Hepatocyte (in vitro differentiated cells): ENCODE data around the gene WDR72. TPM values are rescaled to one million over a fixed set of nuclear protein-coding genes. Genes with fewer than 3 reads are reported as not detected.

ENCODE experiments used
- DNase-seq: peaks from one replicate; pipeline ENCODE4 v3.0.0-alpha.2; 2016; ENCODE audit warnings: low spot score
- H2AFZ ChIP-seq: fragments of 200-600 bp; sonication (generic); 2 replicates; pipeline ENCODE4 v1.6.0; 2016; ENCODE audit warnings: antibody characterized with exemption, mild to moderate bottlenecking
- H3K27ac ChIP-seq: fragments of 200-600 bp; sonication (generic); 2 replicates; pipeline ENCODE4 v1.5.1; 2016; ENCODE audit warnings: mild to moderate bottlenecking
- H3K27me3 ChIP-seq: fragments of 200-600 bp; sonication (generic); 2 replicates; pipeline ENCODE4 v1.6.1; 2016
- H3K36me3 ChIP-seq: fragments of 200-600 bp; sonication (generic); replicated peaks from 2 replicates; pipeline ENCODE4 v1.5.1; 2016; ENCODE audit warnings: low read depth; ENCODE audit not compliant: insufficient read depth
- H3K4me1 ChIP-seq: fragments of 200-600 bp; sonication (generic); 2 replicates; pipeline ENCODE4 v1.5.1; 2016; ENCODE audit warnings: mild to moderate bottlenecking, moderate library complexity; ENCODE audit not compliant: insufficient read depth
- H3K4me2 ChIP-seq: fragments of 200-600 bp; sonication (generic); 2 replicates; pipeline ENCODE4 v1.6.0; 2016
- H3K4me3 ChIP-seq: fragments of 200-600 bp; sonication (generic); 2 replicates; pipeline ENCODE4 v1.5.1; 2016; ENCODE audit warnings: mild to moderate bottlenecking
- H3K79me2 ChIP-seq: fragments of 200-600 bp; sonication (generic); 2 replicates; pipeline ENCODE4 v1.6.0; 2017; ENCODE audit warnings: mild to moderate bottlenecking
- H3K9me2 ChIP-seq: fragments of 200-600 bp; sonication (generic); replicated peaks from 2 replicates; pipeline ENCODE4 v1.6.0; 2017; ENCODE audit warnings: mild to moderate bottlenecking; ENCODE audit not compliant: insufficient read depth
- H3K9me3 ChIP-seq: fragments of 200-600 bp; sonication (generic); 2 replicates; pipeline ENCODE4 v1.5.1; 2016; ENCODE audit warnings: low read depth, mild to moderate bottlenecking
- H4K20me1 ChIP-seq: fragments of 200-600 bp; sonication (generic); 2 replicates; pipeline ENCODE4 v1.6.0; 2016; ENCODE audit warnings: mild to moderate bottlenecking; ENCODE audit not compliant: insufficient read depth, poor library complexity, severe bottlenecking
- EZH2 ChIP-seq: fragments of 200-600 bp; sonication (generic); IDR thresholded peaks from 2 replicates; pipeline ENCODE4 v1.6.1; 2016; ENCODE audit warnings: antibody characterized with exemption, mild to moderate bottlenecking, borderline replicate concordance
- EZH2phosphoT487 ChIP-seq: fragments of 200-600 bp; sonication (generic); IDR thresholded peaks from one replicate; pipeline ENCODE4 v1.6.1; 2018; ENCODE audit warnings: antibody characterized with exemption, mild to moderate bottlenecking, low read depth, moderate library complexity; ENCODE audit not compliant: unreplicated experiment, severe bottlenecking
- WGBS: methylation state at CpG from one replicate; pipeline ENCODE4 v1.1.6; 2016; ENCODE audit warnings: low lambda C conversion rate; ENCODE audit errors: missing lambda C conversion rate; 5-methylcytosine and 5-hydroxymethylcytosine counted together
- polyA plus RNA-seq: library from polyadenylated mRNA; unstranded; fragments of >200 nt; fragmentation: Nextera tagmentation; extraction: Ambion mirVana; gene quantifications from 2 replicates; pipeline ENCODE4 v1.2.1, GENCODE V29; 2016
- total RNA-seq: library from RNA; depleted of rRNA; stranded (reverse); fragments of >200 nt; gene quantifications from 2 replicates; pipeline ENCODE4 v1.2.3, GENCODE V29; 2014
- TF ChIP-seq, protein P1 (sequence below): fragments of 200-600 bp; sonication (generic); IDR thresholded peaks from 2 replicates; pipeline ENCODE4 v1.5.1; 2016; ENCODE audit warnings: antibody characterized with exemption, mild to moderate bottlenecking; ENCODE audit not compliant: poor library complexity

WDR72 gene
- total and polyA plus RNA-seq, 2 experiments from 2014 or later, result 3.5 to 6.4 TPM

DNA sequence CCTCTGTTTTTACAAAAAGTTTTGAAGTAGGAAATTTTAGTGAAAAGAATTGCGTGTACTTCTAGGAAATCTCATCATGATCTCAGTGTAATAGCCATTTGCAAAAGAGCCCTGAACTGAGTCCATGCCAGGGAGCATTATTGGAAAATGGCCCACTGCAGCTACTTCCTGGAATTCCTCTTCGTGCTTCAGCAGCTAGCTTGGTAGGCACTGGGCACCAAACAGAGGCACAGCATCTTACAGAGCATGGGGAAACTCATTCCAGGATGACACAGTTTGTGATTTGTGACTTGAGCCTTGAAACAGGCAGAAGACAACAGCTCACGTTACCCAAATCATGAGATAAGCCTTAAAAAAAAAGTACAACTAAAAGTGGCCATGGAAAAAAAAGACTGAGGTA, 179.1 kb downstream of the WDR72 start:
- Histone ChIP-seq H4K20me1 (no peaks in the 10 kb centered on the region), H3K9me3 (no peaks in the 10 kb centered on the region), H3K27ac (no peak overlapping the region), H3K4me2 (no peak overlapping the region), H3K4me1 (no peaks in the 10 kb centered on the region), H3K36me3 (no peaks in the 10 kb centered on the region), H3K79me2 (no peaks in the 10 kb centered on the region), H3K27me3 (no peaks in the 10 kb centered on the region), H2AFZ (no peak overlapping the region), H3K9me2 (no peaks in the 10 kb centered on the region), H3K4me3 (no peak overlapping the region)
- DNase-seq, result no peak
- TF ChIP-seq, protein P1, sequence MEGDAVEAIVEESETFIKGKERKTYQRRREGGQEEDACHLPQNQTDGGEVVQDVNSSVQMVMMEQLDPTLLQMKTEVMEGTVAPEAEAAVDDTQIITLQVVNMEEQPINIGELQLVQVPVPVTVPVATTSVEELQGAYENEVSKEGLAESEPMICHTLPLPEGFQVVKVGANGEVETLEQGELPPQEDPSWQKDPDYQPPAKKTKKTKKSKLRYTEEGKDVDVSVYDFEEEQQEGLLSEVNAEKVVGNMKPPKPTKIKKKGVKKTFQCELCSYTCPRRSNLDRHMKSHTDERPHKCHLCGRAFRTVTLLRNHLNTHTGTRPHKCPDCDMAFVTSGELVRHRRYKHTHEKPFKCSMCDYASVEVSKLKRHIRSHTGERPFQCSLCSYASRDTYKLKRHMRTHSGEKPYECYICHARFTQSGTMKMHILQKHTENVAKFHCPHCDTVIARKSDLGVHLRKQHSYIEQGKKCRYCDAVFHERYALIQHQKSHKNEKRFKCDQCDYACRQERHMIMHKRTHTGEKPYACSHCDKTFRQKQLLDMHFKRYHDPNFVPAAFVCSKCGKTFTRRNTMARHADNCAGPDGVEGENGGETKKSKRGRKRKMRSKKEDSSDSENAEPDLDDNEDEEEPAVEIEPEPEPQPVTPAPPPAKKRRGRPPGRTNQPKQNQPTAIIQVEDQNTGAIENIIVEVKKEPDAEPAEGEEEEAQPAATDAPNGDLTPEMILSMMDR, result no peak
- TF ChIP-seq EZH2phosphoT487 (no peak), EZH2 (no peak)
- 66% methylated on average over 3 of the region's 3 CpGs for WGBS

DNA sequence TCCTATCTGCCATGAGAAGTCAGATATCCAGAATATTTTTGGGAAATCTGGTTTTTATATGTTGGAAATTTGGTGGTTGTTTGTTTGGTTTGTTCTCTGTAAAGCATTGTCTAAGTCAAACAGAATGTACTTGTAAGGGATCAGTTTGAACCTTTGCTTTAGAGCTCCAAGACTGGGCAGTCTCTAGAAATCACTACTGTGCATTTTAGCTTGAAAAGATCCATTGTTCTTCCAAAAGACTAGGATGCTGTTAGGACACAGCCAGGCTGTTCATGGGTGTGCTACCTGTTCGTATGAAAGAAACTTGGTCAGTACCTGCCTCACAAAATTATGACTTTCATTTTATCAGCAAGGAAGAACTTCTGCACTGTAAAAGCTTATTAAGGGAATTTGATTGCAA, 182.6 kb downstream of the WDR72 start:
- Histone ChIP-seq H3K27me3 (no peaks in the 10 kb centered on the region), H3K27ac (no peak overlapping the region), H3K4me2 (no peak overlapping the region), H3K9me3 (no peaks in the 10 kb centered on the region), H3K36me3 (no peaks in the 10 kb centered on the region), H3K79me2 (no peaks in the 10 kb centered on the region), H3K4me3 (no peak overlapping the region), H3K4me1 (no peaks in the 10 kb centered on the region), H3K9me2 (no peaks in the 10 kb centered on the region), H4K20me1 (no peaks in the 10 kb centered on the region), H2AFZ (no peak overlapping the region)
- 61% methylated on average over 1 of the region's 1 CpG for WGBS
- TF ChIP-seq, protein P1, result no peak
- no peak for TF ChIP-seq EZH2phosphoT487
- TF ChIP-seq EZH2, result no peak
- DNase-seq, result no peak

DNA sequence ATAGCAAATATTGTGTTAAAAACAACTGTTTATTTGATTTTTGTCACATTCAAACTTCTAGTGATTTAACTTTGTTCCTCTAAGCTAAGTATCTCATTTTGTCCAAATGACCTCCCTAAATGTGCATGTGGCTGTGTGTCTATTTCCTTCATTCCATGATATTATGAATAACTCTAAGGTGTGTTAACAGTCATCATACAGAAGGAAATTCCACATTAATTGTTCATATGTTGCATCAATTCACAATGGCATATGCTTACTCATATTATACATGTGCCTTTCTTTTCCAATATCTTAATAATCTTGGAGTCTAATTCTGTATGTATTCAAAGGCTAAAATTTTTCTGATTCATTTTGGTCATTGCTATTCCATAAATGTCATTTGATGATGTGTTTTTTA, 186.4 kb downstream of the WDR72 start:
- Histone ChIP-seq H3K36me3 (no peaks in the 10 kb centered on the region), H3K79me2 (no peaks in the 10 kb centered on the region), H3K27me3 (no peaks in the 10 kb centered on the region), H3K4me2 (no peak overlapping the region), H3K4me3 (no peak overlapping the region), H3K4me1 (no peaks in the 10 kb centered on the region), H3K9me3 (no peaks in the 10 kb centered on the region), H4K20me1 (no peaks in the 10 kb centered on the region), H2AFZ (no peak overlapping the region), H3K9me2 (no peaks in the 10 kb centered on the region), H3K27ac (no peak overlapping the region)
- no peak for DNase-seq
- TF ChIP-seq EZH2phosphoT487 (no peak), EZH2 (no peak)
- TF ChIP-seq, protein P1, result no peak

DNA sequence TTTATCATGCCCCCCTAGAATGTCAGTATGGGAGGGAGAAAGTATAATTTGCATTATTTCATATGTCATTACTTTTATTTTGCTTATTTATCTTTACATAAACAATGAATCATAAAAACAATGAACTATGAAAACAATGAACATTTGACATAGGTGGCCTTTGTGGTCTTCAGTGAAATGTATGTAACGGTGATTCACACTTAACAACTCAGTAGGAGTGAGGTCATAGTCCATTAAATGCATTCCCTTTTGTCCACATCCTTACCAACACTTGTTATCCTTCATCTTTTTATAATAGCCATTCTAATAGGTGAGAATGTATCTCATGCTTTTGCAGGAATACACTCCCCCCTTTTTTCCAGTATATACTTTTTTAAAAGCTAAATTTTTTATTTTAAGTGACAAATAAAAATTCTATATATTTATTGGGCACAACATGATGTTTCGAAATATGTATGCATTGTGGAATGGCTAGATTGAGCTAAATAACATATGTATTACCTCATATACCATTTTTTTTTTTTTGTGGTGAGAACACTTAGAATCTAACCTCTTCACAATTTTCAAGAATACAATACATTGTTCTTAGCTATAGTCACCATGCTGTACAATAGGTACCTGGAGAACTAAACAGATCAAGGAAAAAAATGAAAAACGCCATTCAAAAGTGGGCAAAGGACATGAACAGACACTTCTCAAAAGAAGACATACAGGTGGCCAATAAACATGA, 189.5 kb downstream of the WDR72 start:
- DNase-seq, result no peak
- H2AFZ ChIP-seq, result no peak overlapping the region
- TF ChIP-seq EZH2phosphoT487, result no peak
- no peaks in the 10 kb centered on the region for H3K9me3 ChIP-seq
- H3K9me2 ChIP-seq, result no peaks in the 10 kb centered on the region
- no peaks in the 10 kb centered on the region for H3K79me2 ChIP-seq
- H3K36me3 ChIP-seq, result no peaks in the 10 kb centered on the region
- no peak overlapping the region for H3K27ac ChIP-seq
- H3K27me3 ChIP-seq, result no peaks in the 10 kb centered on the region
- H3K4me1 ChIP-seq, result no peaks in the 10 kb centered on the region
- no peak overlapping the region for H3K4me2 ChIP-seq
- H4K20me1 ChIP-seq, result no peaks in the 10 kb centered on the region
- WGBS, result 91% methylated on average over 3 of the region's 3 CpGs
- no peak overlapping the region for H3K4me3 ChIP-seq
